Aorta (tissue), 5 donors: ENCODE data around the gene GLYR1. TPM values are rescaled to one million over a fixed set of nuclear protein-coding genes. Genes with fewer than 3 reads are reported as not detected.
"Not testable (repeated sequence)": the region's sequence is repeated elsewhere in the genome, so short reads cannot be mapped to it uniquely, and the experiment has no call there.

ENCODE experiments used
- ATAC-seq: fragments of 200-7000 bp; cut with Tn5 transposase; one replicate; pipeline ENCODE4 v1.9.1; 2022; ENCODE audit warnings: moderate library complexity; ENCODE audit not compliant: low FRiP score
- DNase-seq, 2 donors: peaks; one replicate each; pipeline ENCODE4 v3.0.0-alpha.2; 2020
- H3K27ac ChIP-seq, 2 donors: one replicate each; pipeline ENCODE4 v1.5.1; 2013; ENCODE audit warnings: low read length in 2 of 2, mild to moderate bottlenecking in 2 of 2, moderate library complexity in 2 of 2, control low read depth in 1 of 2, inconsistent platforms in 1 of 2, low read depth in 1 of 2
- H3K27me3 ChIP-seq, 2 donors: one replicate each; pipeline ENCODE4 v1.6.1; 2013; ENCODE audit warnings: control low read depth in 1 of 2, low read length in 1 of 2, mild to moderate bottlenecking in 1 of 2, moderate library complexity in 1 of 2; ENCODE audit not compliant: insufficient read depth in 2 of 2, control insufficient read depth in 1 of 2
- H3K36me3 ChIP-seq, 2 donors: one replicate each; pipeline ENCODE4 v1.6.1; 2013; ENCODE audit warnings: control low read depth in 1 of 2, low read length in 1 of 2, mild to moderate bottlenecking in 1 of 2; ENCODE audit not compliant: insufficient read depth in 2 of 2, control insufficient read depth in 1 of 2
- H3K4me1 ChIP-seq, 2 donors: one replicate each; pipeline ENCODE4 v1.6.1; 2013; ENCODE audit warnings: low read length in 2 of 2, control low read depth in 1 of 2, mild to moderate bottlenecking in 1 of 2, moderate library complexity in 1 of 2; ENCODE audit not compliant: insufficient read depth in 2 of 2, control insufficient read depth in 1 of 2
- H3K4me3 ChIP-seq, 2 donors: one replicate each; pipeline ENCODE4 v1.5.1; 2013; ENCODE audit warnings: low read length in 2 of 2, control low read depth in 1 of 2, mild to moderate bottlenecking in 1 of 2
- H3K9me3 ChIP-seq: one replicate; pipeline ENCODE4 v1.6.1; 2013; ENCODE audit warnings: mild to moderate bottlenecking, low read length; ENCODE audit not compliant: control insufficient read depth
- WGBS, 2 donors: extraction: QIAGEN DNeasy Blood & Tissue Kit; methylation state at CpG; one replicate each; pipeline ENCODE4 v1.1.7; 2013; 5-methylcytosine and 5-hydroxymethylcytosine counted together
- intact Hi-C, 2 donors: fragments of 100-400 bp; cut with DNase I; formaldehyde crosslinking; loops; one replicate each; pipeline versions ENCODE4 v1.14.2 to v1.15.0; 2022
- polyA plus RNA-seq, 2 donors: library from polyadenylated mRNA; stranded (reverse); fragments of 200-250 nt; gene quantifications; one replicate each; pipeline ENCODE4 v1.2.3, GENCODE V29; 2013
- total RNA-seq, 2 donors: library from RNA; stranded (reverse); fragmentation: NEBNext Ultra II Directional; extraction: Animal tissue kit (Norgen Biotek cat#: 25700); gene quantifications; one replicate each; pipeline ENCODE4 v1.2.1, GENCODE V29; 2021
- donor health status: healthy with polysubstance abuse.
- donor health status: Bipolar disorder and iron deficiency.
- donor health status: DM: no; HTN: no; CAD: no.
- donor health status: DM: no; HTN: no; CAD: no.
- donor health status: DM: yes; HTN: yes; CAD: no.

Gene GLYR1
- total and polyA plus RNA-seq, 4 donors, result 33.3 to 73.2 (median 59.0) TPM

DNA sequence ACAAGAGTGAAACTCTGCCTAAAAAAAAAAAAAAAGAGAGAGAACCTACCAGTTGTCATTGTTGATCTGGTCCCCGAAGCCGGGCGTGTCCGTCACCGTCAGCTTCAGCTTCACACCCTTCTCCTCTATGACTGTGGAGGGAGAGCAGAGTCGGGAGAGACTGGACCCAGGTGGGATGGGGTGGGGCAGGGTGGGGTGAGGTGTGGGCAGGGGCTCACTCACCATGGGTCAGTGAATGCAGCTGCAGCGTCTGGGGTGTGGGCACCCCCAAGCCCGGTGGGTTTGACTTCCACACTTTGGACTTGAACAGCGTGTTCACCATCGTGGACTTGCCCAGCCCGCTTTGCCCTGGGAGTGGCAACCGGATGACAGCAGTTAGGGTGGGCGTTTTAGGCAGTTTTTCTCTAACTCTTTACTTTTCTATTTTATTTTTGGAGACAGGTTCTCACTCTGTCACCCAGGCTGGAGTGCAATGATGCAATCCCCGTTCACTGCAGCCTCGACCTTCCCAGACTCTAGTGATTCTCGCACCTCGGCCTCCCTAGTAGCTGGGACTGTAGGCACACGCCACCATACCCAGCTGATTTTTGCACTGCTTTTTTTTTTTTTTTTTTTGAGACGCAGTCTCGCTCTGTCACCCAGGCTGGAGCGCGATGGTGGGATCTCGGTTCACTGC, 61.2 kb downstream of the GLYR1 start:
- 90 to 92% methylated on average over 22 to 23 of the region's 23 CpGs for WGBS, 2 donors

DNA sequence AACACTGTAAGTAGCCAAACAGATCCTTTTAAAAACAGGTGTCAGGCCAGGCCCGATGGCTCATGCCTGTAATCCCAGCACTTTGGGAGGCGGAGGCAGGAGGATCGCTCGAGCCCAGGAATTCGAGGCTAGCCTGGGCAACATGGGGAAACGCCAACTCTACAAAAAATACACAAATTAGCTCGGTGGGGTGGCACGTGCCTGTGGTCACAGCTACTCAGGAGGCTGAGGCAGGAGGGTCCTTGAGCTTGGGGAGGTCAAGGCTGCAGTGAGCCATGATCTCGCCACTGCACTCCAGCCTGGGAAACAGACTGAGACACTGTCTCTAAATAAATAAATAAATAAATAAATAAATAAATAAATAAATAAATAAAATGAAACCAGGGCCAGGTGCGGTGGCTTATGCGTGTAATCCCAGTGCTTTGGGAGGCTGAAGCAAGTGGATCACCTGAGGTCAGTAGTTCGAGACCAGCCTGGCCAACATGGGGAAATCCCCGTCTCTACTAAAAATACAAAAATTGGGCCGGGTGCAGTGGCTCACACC, 62.6 kb downstream of the GLYR1 start:
- WGBS, 2 donors, result 88 to 91% methylated on average over 14 of the region's 14 CpGs
- H3K36me3 ChIP-seq, H3K9me3 ChIP-seq, ATAC-seq, intact Hi-C loops, H3K27ac ChIP-seq, DNase-seq, H3K4me1 ChIP-seq, H3K27me3 ChIP-seq, H3K4me3 ChIP-seq: not testable (repeated sequence)

More for the DNA sequence above, 61.2 kb downstream of the GLYR1 start:
- no peak overlapping the region for H3K27ac ChIP-seq
- no peaks in the 10 kb centered on the region for H3K36me3 ChIP-seq
- DNase-seq (no peak), ATAC-seq (no peak)
- H3K27me3 ChIP-seq, result no peaks in the 10 kb centered on the region
- no peaks in the 10 kb centered on the region for H3K9me3 ChIP-seq
- no peaks in the 10 kb centered on the region for H3K4me1 ChIP-seq
- intact Hi-C loops, result no loop called here
- no peak overlapping the region for H3K4me3 ChIP-seq

DNA sequence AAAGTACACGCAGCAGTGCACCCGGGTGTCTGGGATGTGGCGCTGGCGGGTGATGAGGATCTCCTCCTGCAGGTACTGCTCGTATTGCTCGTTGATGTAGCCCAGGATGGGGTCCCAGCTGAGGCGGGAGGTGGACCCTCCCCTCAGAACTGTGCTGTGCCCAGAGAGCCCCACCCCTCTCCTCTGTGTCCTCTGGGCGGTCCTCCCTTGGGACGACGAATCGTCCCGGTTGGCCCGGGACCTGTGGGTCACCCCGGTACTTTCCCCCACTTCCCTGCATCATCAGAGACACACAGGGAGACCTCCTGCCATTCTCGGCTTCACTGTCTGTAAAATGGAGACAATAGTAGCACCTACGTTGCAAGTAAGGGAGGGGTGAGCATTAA, 63.1 kb downstream of the GLYR1 start:
- Histone ChIP-seq H3K4me3 (no peak overlapping the region), H3K4me1 (no peaks in the 10 kb centered on the region), H3K36me3 (no peaks in the 10 kb centered on the region), H3K27ac (no peak overlapping the region), H3K9me3 (no peaks in the 10 kb centered on the region), H3K27me3 (no peaks in the 10 kb centered on the region)
- intact Hi-C loops, result no loop called here
- DNase-seq, result no peak
- no peak for ATAC-seq
- 72% methylated on average over 16 of the region's 16 CpGs for WGBS, 2 donors

DNA sequence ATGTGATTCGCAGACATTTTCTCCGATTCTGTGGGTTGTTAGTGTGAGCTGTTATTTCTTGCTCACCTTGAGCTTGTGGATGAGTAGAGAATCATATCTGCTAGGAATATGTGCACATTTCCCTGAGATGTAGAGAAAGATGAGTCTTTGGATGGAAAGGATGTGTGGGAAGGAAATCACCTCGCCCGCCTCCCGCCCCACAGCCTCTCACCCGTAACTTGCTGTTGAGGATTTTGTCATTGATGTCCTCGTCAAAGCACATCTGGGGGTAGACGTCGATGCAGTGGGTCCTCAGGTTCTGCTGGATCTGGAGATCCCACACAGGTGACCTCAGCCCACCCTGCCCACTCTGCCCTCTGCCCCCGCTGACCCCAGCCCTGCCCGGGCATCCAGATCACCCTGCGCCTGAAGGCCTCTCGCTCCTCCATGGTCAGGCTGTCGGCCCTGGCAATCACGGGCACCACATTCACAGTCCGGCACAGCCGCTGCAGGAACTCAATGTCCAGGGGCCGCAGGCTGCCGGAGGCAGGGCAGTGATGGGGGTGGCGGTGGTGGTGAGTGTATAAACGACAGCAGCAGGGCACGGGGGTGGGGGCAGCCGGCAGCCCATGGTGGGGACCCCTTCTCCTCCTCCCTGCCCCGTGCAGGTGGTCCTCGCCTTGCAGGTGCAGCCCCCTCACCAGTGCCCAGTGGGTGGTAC, 63.7 kb downstream of the GLYR1 start:
- Histone ChIP-seq H3K27me3 (no peaks in the 10 kb centered on the region), H3K9me3 (no peaks in the 10 kb centered on the region), H3K36me3 (no peaks in the 10 kb centered on the region), H3K27ac (no peak overlapping the region), H3K4me3 (no peak overlapping the region), H3K4me1 (no peaks in the 10 kb centered on the region)
- intact Hi-C loops, result no loop called here
- DNase-seq, result no peak
- no peak for ATAC-seq
- WGBS, 2 donors, result 89% methylated on average over 23 to 25 of the region's 25 CpGs

DNA sequence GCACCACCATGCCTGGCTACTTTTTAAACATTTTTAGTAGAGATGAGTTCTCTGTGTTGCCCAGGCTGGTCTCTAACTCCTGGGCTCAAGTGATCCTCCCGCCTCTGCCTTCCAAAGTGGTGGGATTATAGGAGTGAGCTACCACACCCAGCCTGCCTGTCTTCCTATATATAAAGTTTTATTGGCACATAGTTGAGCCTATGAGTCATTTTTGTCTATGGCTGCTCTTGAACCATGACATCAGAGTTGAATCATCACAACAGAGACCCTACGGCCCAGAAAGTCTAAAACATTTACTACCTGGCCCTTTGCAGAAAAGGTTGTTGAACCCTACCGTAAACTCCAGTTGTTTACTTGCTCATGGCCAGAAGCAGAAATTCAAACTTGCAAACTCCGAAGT, 66.9 kb downstream of the GLYR1 start:
- WGBS, 2 donors, result 80 to 82% methylated on average over 4 of the region's 4 CpGs
- no peak for DNase-seq
- no peak overlapping the region for H3K27ac ChIP-seq
- H3K36me3 ChIP-seq, result no peaks in the 10 kb centered on the region
- H3K9me3 ChIP-seq, result no peaks in the 10 kb centered on the region
- intact Hi-C loops, result no loop called here
- H3K27me3 ChIP-seq, result no peaks in the 10 kb centered on the region
- no peak overlapping the region for H3K4me3 ChIP-seq
- no peaks in the 10 kb centered on the region for H3K4me1 ChIP-seq
- no peak for ATAC-seq

DNA sequence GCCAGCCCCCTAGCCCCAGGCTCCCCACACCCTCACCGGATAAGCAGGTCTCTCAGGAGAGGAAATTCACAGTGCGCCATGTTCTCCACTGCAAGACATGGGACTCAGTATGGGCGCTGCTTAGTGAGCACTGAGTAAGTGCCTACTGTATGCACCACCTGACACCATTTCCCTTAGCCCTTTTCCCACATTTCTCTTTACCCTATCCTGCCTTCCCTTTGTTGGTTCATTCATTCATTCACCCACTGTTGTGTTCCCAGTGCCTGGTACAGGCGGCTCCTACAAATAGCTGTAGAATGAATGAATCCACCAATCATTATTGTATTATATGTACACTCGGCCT, 69.1 kb downstream of the GLYR1 start:
- H3K9me3 ChIP-seq, result no peaks in the 10 kb centered on the region
- H3K4me3 ChIP-seq, result no peak overlapping the region
- intact Hi-C loops, result no loop called here
- H3K27ac ChIP-seq, result no peak overlapping the region
- H3K27me3 ChIP-seq, result no peaks in the 10 kb centered on the region
- no peaks in the 10 kb centered on the region for H3K36me3 ChIP-seq
- WGBS, 2 donors, result 87 to 89% methylated on average over 5 of the region's 5 CpGs
- DNase-seq (no peak), ATAC-seq (no peak)
- no peaks in the 10 kb centered on the region for H3K4me1 ChIP-seq

DNA sequence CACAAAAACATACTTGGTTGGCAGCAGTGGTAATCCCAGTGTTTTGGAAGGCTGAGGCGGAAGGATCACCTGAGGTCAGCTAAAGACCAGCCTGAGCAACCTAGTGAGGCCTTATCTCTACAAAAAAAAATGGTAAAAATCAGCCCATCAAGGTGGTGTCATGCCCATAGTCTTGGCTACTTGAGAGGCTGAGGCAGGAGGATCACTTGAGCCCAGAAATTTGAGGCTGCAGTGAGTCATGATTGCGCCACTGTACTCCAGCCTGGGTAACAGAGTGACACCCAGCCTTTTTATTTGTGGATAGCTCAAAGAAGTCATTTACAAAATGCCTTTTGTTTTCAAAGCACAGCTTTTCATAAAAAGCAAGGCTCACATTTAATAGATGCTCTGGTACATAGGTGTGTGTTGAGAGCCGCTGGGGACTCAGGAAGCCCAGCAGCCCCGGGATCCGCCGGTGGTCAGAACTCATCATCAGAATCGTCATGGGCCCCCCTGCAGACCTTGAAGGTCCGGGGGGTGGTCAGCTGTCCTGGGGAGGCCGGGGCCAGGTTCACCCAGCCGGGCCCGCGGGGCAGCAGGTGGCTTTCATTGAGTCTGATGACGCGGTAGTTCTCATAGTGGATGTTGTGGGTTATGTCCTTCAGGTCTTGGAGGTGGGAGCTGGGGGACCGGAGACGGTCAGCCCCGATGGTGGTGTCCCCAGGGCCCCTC, 69.6 kb downstream of the GLYR1 start:
- no peaks in the 10 kb centered on the region for H3K9me3 ChIP-seq
- no peak overlapping the region for H3K27ac ChIP-seq
- H3K4me3 ChIP-seq, result no peak overlapping the region
- DNase-seq, result no peak
- no peaks in the 10 kb centered on the region for H3K27me3 ChIP-seq
- intact Hi-C loops, result no loop called here
- no peaks in the 10 kb centered on the region for H3K36me3 ChIP-seq
- 83 to 86% methylated on average over 17 of the region's 17 CpGs for WGBS, 2 donors
- H3K4me1 ChIP-seq, result no peaks in the 10 kb centered on the region
- ATAC-seq, result no peak

DNA sequence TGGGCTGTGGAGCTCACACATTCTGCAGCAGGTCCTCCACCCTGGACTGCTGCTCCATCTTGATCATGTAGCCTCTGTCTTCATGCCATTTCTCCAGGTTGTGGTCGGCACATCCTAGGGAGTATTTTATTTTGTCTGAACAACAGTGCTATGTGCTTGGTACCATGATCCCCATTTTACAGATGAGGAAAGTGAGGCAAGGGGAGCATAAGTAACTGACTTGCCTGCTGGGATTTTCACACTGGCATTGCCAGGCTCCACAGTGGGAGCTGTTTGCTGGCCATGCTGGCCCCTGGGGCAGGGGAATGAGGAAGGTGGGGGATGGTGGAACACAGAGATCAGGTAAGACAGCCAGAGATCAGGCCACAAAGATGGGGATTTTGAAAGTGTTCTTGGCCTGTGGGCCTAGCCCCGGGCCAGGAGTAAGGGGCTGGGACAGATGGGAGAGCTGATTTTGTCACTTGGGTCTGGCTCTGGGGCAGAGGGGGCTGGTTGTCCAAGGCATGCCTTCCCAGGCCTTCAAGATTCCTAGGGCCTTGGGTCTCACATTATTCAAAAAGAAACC, 70.9 kb downstream of the GLYR1 start:
- 86 to 90% methylated on average over 2 of the region's 2 CpGs for WGBS, 2 donors
- Histone ChIP-seq H3K4me3 (no peak overlapping the region), H3K9me3 (no peaks in the 10 kb centered on the region), H3K27ac (no peak overlapping the region), H3K4me1 (no peaks in the 10 kb centered on the region), H3K36me3 (no peaks in the 10 kb centered on the region), H3K27me3 (no peaks in the 10 kb centered on the region)
- intact Hi-C loops, result no loop called here
- ATAC-seq, result no peak
- no peak for DNase-seq
